Lower leg skin (tissue), 3 donors: ENCODE results near the gene MAN2A1.

ENCODE experiments used
- POLR2A ChIP-seq, 2 donors: fragments of 450-650 bp; IDR thresholded peaks; one replicate each; pipeline ENCODE4 v1.6.1; 2016 to 2017; ENCODE audit warnings: antibody characterized with exemption in 2 of 2, mild to moderate bottlenecking in 1 of 2, moderate library complexity in 1 of 2
- TF ChIP-seq, protein P1 (sequence below), 3 donors: fragments of 450-650 bp; IDR thresholded peaks; one replicate each; pipeline ENCODE4 v1.5.1; 2016; ENCODE audit warnings: antibody characterized with exemption in 3 of 3, mild to moderate bottlenecking in 3 of 3, moderate library complexity in 2 of 3

DNA sequence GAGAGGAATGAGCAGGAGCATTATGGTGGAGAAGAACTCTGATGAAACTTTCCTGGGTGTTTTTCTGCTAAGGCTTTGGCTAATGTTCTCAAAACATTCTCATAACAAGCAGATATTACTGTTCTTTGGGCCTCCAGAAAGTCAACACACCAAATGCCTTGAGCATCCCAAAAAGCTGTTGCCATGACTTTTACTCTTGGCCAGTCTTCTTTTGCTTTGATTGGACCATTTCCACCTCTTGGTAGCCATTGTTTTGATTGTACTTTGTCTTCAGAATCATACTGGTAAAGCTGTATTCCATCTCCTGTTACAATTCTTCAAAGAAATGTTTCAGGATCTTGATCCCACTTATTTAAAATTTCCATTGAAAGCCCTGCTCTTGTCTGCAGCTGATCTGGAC, 139.6 kb downstream of the MAN2A1 start:
- TF ChIP-seq, protein P1, sequence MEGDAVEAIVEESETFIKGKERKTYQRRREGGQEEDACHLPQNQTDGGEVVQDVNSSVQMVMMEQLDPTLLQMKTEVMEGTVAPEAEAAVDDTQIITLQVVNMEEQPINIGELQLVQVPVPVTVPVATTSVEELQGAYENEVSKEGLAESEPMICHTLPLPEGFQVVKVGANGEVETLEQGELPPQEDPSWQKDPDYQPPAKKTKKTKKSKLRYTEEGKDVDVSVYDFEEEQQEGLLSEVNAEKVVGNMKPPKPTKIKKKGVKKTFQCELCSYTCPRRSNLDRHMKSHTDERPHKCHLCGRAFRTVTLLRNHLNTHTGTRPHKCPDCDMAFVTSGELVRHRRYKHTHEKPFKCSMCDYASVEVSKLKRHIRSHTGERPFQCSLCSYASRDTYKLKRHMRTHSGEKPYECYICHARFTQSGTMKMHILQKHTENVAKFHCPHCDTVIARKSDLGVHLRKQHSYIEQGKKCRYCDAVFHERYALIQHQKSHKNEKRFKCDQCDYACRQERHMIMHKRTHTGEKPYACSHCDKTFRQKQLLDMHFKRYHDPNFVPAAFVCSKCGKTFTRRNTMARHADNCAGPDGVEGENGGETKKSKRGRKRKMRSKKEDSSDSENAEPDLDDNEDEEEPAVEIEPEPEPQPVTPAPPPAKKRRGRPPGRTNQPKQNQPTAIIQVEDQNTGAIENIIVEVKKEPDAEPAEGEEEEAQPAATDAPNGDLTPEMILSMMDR (IDR thresholded peaks at IDR 0.05) = no peak
- no peak for TF ChIP-seq POLR2A (IDR thresholded peaks at IDR 0.05)
